Stimulated activated CD8-positive, alpha-beta memory T cell treated with anti-CD3 and anti-CD28 coated beads, Interleukin-12 subunit alpha, Interleukin-12 subunit beta, amount 100 ng/mL, for 24 hours (primary cell): ENCODE measurements around the gene IGBP1.
"Not testable (repeated sequence)": the region's sequence is repeated elsewhere in the genome, so short reads cannot be mapped to it uniquely, and the experiment has no call there.

Experiments used
- DNase-seq: peaks from one replicate; pipeline ENCODE4 v3.0.0-alpha.2; 2020; ENCODE audit errors: extremely low read depth

The IGBP1 gene

GRCh38 chrX:70166601-70167590, 33.6 kb downstream of the IGBP1 start:
- no peak for DNase-seq

- DNase-seq, result no peak
Measured at GRCh38 chrX:70168238-70169188, 35.3 kb downstream of the IGBP1 start.

GRCh38 chrX:70169281-70169680, 36.0 kb downstream of the IGBP1 start:
- DNase-seq, result no peak

GRCh38 chrX:70171624-70172023, 38.4 kb downstream of the IGBP1 start:
- DNase-seq, result no peak

GRCh38 chrX:70172221-70172620, 39.0 kb downstream of the IGBP1 start:
- DNase-seq, result no peak

GRCh38 chrX:70172964-70173363, 39.7 kb downstream of the IGBP1 start:
- DNase-seq, result no peak

- DNase-seq, result no peak
Measured at GRCh38 chrX:70174754-70175153, 41.5 kb downstream of the IGBP1 start.

GRCh38 chrX:70175338-70175737, 42.1 kb downstream of the IGBP1 start:
- DNase-seq, result no peak

GRCh38 chrX:70176938-70177533, 43.8 kb downstream of the IGBP1 start, which contains the start of gene DGAT2L6:
Gene DGAT2L6, plus strand, starts transcription at chrX:70177483. Its CDS starts 100 bp downstream, at chrX:70177583.
- no peak for DNase-seq

GRCh38 chrX:70183091-70183490, 49.8 kb downstream of the IGBP1 start:
- DNase-seq, result no peak

GRCh38 chrX:70190225-70190624, 57.0 kb downstream of the IGBP1 start:
- no peak for DNase-seq

GRCh38 chrX:70196961-70197720, 63.9 kb downstream of the IGBP1 start:
- DNase-seq, result peak; percentile 2

GRCh38 chrX:70201732-70202131, 68.5 kb downstream of the IGBP1 start:
- no peak for DNase-seq

GRCh38 chrX:70208479-70208878, 75.2 kb downstream of the IGBP1 start:
- DNase-seq, result no peak

- not testable (repeated sequence) for DNase-seq
Measured at GRCh38 chrX:70209570-70209969, 76.3 kb downstream of the IGBP1 start.
